NCI-H1048 (cell line): ENCODE data around the gene ZNF366.

ENCODE experiments used
- DNase-seq: peaks from one replicate; lab custom pipeline; 2025; lab: John Stamatoyannopoulos, UW

ZNF366 gene

GRCh38 chr5:72519111-72519510 lies 11.9 kb upstream of the ZNF366 start:
- no peak for DNase-seq

- no peak for DNase-seq
Measured at GRCh38 chr5:72518001-72518683, 10.9 kb upstream of the ZNF366 start.

GRCh38 chr5:72516916-72517315 lies 9.7 kb upstream of the ZNF366 start:
- no peak for DNase-seq

DNA sequence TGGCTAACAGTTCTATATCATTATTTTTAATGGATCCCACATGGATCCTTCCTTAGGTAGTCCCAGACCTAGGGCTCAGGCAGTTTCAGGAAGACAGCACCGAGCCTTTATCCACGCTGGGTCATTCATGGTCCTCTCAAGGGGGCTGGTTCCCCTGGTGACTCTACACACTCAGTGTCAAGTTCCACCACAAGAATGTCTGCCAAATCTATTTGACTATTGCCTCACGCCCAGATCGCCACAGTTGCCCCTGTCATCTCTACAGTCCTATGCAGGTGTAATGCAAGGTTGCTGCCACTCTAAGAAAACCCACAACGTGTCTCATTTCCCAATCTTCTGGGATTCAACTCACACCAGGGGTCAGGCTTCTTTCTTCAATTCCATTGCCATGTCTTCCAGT lies 8.0 kb upstream of the ZNF366 start:
- DNase-seq, result no peak

DNA sequence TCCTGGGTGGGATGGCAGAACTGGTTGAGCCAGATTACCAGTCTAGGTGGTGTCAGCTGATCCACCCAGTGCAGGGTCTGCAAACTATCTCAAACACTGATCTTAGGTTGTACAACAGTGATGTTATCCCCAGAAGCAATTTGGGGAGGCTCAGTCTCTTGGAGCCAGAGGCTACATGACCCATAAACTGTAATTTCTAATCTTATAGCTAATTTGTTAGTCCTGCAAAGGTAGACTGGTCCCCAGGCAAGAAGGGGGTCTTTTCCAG lies 5.3 kb upstream of the ZNF366 start:
- DNase-seq, result no peak

DNA sequence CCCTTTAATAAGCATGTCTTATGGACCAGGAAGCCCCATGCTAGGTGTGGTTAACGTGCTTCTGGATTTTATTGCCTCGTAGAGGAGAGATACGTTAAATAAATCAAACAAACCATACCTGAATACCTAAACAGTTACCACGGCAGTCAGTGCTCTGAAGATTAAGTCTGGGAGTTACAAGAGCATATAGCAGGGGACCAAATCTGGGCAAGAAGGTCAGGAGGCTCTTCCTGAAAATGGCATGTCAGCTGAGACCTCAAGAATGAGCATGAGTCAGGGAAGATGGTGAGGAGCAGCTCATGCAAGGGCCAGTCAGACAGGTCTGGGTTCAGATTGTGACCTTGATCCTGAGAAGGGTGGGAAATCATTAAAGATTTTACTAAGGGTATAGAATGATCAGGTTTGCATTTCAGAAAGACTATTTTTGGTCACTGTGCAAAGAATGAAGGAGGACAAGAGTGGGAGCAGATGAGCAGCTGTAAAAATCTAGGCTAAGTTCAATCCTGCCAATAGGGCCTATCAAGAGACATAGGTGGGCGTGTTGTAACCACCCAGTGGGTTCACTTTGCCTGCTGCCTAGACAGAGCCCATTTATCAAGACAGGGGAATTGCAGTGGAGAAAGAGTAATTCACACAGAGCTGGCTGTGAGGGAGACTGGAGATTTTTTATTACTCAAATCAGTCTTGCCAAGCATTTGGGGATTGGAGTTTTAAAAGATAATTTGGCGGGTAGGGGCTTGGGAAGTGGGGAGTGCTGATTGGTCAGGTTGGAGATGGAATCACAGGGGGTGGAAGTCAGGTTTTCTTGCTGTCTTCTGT lies 4.8 kb upstream of the ZNF366 start:
- no peak for DNase-seq

- no peak for DNase-seq
Measured at GRCh38 chr5:72511366-72511765, 4.2 kb upstream of the ZNF366 start.

- DNase-seq, result no peak
Measured at GRCh38 chr5:72510610-72511181, 3.5 kb upstream of the ZNF366 start.

DNA sequence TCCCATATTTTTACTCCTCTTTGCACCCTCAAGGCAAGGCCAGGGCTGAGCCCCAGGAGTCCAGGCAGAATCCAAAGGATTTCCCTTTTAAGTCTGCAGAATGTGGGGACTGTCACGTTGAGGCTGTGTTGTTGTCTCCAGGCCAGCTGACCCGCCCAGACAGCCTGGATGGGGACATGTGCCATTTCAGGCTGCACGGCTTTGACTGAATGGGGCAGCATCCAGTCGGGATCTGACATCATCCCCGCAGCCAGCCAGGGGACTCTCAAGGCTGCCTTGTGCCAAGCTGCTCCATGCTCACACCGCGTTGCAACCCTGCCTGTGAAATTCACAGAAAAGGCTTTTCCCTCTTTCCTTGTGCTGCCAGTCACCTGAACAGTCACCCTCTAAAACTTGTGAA lies 2.2 kb upstream of the ZNF366 start:
- no peak for DNase-seq

GRCh38 chr5:72508241-72509170 lies 1.3 kb upstream of the ZNF366 start:
- DNase-seq, result no peak

GRCh38 chr5:72507907-72508238 lies 663 bp upstream of the ZNF366 start:
- DNase-seq, result no peak

DNA sequence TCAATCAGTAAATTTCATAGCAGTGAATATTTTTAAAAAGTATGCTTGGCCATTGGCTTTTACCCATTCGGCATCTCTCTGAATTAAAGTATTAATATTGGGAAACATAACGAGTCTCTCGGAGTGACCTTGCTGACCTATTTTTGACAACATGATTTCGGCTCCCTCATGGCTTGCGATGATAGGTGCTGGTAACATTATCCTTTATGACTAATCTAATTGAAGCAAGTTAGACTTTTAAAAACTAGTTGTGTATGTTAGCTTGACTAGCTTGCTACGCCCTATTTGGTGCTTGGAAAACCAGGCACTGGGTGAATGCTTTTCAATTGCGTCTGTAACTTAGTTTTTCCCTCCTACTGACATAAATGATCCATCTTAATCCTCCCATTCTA lies 1.1 kb downstream of the ZNF366 start:
- DNase-seq, result no peak

DNA sequence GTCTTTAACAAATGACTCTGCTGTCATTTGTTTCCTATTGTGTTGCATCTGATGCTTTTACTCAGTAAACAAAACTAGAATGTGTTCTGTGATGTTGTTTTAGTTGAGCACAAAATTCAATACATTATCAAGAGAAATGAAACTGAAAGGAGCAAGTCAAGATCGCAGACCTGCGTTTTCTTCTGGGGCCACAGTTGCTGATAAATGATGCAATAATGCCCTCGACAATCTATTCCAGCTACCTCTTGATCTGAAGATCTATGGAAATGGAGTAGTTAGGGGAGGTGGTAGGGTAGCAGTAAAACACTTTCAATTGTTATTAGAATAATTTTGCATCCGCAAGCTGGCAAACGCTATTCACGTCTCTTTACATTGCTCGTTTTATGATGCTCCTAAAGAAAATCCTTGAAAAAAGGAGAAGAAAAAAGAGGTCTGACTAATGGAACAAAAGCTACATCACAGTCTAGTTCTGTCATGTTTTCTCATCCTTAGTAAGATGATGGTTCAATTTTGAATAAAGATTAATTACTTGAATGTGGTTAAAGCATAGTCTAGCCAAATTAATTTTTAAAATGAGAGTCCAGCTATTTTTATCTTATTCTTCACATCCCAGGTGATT lies 1.6 kb downstream of the ZNF366 start:
- DNase-seq, result no peak

DNA sequence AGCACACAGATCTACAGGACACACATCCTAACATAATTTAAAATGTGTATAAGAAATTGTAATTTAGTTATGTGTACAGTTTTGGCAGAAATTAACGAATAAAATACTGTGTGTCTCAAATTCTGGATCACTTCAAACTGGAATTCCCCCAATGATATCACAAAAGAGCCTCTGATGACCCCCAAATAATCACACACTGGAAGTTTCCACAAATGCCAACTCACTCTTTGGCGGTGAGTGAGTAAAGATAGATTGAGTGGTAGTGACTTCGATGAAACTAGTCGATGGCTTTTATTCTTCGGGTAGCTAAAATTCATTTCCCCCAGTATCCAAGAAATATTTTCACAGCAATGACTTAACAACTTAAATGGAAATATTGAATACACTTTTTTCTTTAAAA lies 2.2 kb downstream of the ZNF366 start:
- no peak for DNase-seq

DNA sequence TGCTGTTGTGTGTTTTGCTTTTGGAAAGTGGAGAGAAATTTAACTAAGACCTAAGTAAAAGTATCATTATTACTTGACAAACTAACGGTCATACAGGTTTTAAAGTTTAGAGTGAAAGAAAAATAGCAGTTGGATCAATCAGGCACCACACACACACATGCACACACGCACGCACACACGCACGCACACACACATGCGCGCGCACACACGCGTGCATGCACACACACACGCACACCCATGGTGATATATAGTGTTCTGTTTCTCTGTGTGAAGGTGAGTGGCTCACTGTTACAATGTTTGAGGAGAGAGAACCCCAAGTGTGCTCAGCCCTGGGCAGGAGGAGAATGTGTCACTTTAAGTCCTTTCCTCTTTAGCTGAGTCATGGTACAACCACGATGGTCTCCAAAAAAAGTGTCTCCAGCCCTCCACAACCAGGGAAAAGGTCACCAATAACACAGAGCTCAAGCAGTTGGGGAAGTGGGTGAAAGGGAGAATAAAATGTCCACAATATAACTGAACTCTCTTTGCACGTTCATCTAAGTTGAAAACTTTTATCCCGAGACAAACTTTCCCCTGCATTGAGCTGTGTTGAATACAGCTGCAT lies 3.2 kb downstream of the ZNF366 start:
- DNase-seq, result no peak

- no peak for DNase-seq
Measured at GRCh38 chr5:72501488-72501887, 5.7 kb downstream of the ZNF366 start.

DNA sequence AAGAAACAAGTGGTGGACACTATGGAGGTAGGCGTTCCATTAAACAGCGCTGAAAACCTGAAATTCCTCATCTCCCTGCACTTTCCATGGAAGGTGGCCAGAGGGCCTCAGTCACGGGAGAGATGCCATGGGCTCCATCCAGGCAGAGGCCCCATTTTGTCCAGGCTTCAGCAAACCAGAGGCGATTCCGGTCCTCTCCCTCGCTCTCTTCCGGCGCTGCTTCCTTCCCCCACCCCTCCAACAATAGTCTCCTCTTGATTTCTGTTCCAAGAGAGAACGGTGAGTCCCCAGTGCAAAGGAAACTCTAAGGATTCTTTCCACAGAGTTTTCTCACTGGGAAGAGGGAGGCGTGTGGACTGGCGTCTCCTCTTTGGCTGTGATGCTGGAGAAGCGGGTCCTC lies 7.5 kb downstream of the ZNF366 start:
- no peak for DNase-seq

DNA sequence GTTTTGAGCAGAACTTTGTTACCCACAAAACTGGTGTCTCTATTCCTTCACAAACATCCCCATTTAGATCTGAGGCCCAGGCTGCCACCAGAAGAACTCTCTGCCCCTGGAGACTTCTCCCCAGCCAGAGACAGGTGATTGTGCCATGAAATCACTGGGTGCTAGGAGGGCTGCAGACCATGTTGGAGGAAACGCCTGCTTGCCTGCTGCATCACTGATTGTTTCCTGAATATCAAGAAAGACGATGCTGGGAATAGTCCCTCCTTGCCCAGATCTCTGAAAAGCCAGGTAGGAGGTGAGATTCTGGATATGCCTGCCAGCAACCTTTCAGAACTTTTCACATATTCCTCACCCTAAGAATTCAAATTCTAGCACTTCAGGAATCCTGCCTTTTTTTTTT lies 8.1 kb downstream of the ZNF366 start:
- no peak for DNase-seq

GRCh38 chr5:72498284-72498683 lies 8.9 kb downstream of the ZNF366 start:
- no peak for DNase-seq

- no peak for DNase-seq
Measured at GRCh38 chr5:72497823-72498222, 9.4 kb downstream of the ZNF366 start.

GRCh38 chr5:72495410-72495809 lies 11.8 kb downstream of the ZNF366 start:
- DNase-seq, result no peak

DNA sequence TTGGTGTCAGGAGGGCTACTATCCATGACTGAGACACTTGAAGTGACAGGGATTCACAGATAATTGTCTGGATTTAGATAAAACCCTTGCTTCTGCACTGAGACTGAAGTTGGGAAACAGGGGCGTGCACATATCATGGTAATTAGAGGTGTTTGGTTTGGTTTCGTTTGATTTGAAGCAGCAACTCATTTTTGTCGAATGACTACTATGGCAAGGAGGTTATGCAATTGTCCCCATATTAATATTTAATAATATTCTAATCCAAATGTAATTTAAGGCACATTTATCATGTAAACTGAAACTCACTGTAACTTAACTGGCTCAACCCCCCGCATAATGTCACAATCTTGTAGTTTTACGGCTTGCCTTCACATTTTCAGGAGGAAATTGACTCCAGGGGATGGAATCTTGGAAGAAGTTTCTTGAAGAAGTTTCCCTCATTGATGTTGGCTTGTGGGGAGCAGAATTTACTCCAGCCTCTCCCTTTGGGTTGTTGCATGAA lies 12.5 kb downstream of the ZNF366 start:
- no peak for DNase-seq
